Ammon's horn (tissue), 1 donor: ENCODE results near the gene MLC1.

Experiments used
- DNase-seq: peaks from one replicate; pipeline ENCODE4 v3.0.0-alpha.2; 2016; ENCODE audit warnings: low spot score

MLC1 gene

GRCh38 chr22:50085211-50085972 is at the start of gene MLC1:
TSS of gene MLC1 (minus strand) at chr22:50085426. CDS start at chr22:50084902, 524 bp downstream.
- peak; percentile 71 for DNase-seq

- DNase-seq: no peak
Observed at GRCh38 chr22:50134481-50134880, 49.3 kb upstream of the MLC1 start.

- DNase-seq: no peak
Observed at GRCh38 chr22:50131894-50132293, 46.7 kb upstream of the MLC1 start.

GRCh38 chr22:50129121-50129736 is 44.0 kb upstream of the MLC1 start:
- DNase-seq: no peak

- DNase-seq: no peak
Observed at GRCh38 chr22:50125029-50125428, 39.8 kb upstream of the MLC1 start.

GRCh38 chr22:50123119-50123518 is 37.9 kb upstream of the MLC1 start:
- DNase-seq: no peak

GRCh38 chr22:50121202-50121740 is 36.0 kb upstream of the MLC1 start:
- DNase-seq: no peak

- DNase-seq: no peak
Observed at GRCh38 chr22:50119768-50120251, 34.6 kb upstream of the MLC1 start.

- no peak for DNase-seq
Observed at GRCh38 chr22:50119169-50119767, 34.0 kb upstream of the MLC1 start.

GRCh38 chr22:50118557-50119168 is 33.4 kb upstream of the MLC1 start:
- no peak for DNase-seq

- no peak for DNase-seq
Observed at GRCh38 chr22:50118129-50118528, 32.9 kb upstream of the MLC1 start.

- DNase-seq: no peak
Observed at GRCh38 chr22:50117168-50117762, 32.0 kb upstream of the MLC1 start.

GRCh38 chr22:50115693-50116092 is 30.5 kb upstream of the MLC1 start:
- no peak for DNase-seq

- no peak for DNase-seq
Observed at GRCh38 chr22:50114221-50115021, 29.2 kb upstream of the MLC1 start.

GRCh38 chr22:50112151-50113118 is 27.2 kb upstream of the MLC1 start:
- DNase-seq: no peak

- DNase-seq: no peak
Observed at GRCh38 chr22:50111056-50111455, 25.8 kb upstream of the MLC1 start.

GRCh38 chr22:50107529-50107928 is 22.3 kb upstream of the MLC1 start:
- no peak for DNase-seq

- peak; percentile 58 for DNase-seq
Observed at GRCh38 chr22:50105208-50106100, 20.2 kb upstream of the MLC1 start.

GRCh38 chr22:50104141-50104544 is 18.9 kb upstream of the MLC1 start:
- DNase-seq: no peak
